ENCODE results near the gene HCFC1.

- TF ChIP-seq CTCF (IDR thresholded peaks at IDR 0.05): no peak
- TF ChIP-seq POLR2A (IDR thresholded peaks at IDR 0.05): no peak
Measured at GRCh38 chrX:153970357-153971123, 1.1 kb downstream of the HCFC1 start.

All from testis (tissue), 2 donors.